NCI-H748 treated with DMSO at 0.1 percent for 48 hours (cell line): Measurements from ENCODE around the gene GNL2.
"Not testable (repeated sequence)": the region's sequence is repeated elsewhere in the genome, so short reads cannot be mapped to it uniquely, and the experiment has no call there.

Experiments used
- DNase-seq: peaks from one replicate; lab custom pipeline; 2025; lab: John Stamatoyannopoulos, UW

GNL2 gene

GRCh38 chr1:37606481-37607263 is 10.9 kb upstream of the GNL2 start:
- DNase-seq: no peak

- no peak for DNase-seq
Measured at GRCh38 chr1:37605806-37606474, 10.2 kb upstream of the GNL2 start.

GRCh38 chr1:37605061-37605650 is 9.4 kb upstream of the GNL2 start:
- no peak for DNase-seq

GRCh38 chr1:37602750-37603694 is 7.3 kb upstream of the GNL2 start:
- no peak for DNase-seq

- no peak for DNase-seq
Measured at GRCh38 chr1:37601441-37601840, 5.7 kb upstream of the GNL2 start.

- DNase-seq: no peak
Measured at GRCh38 chr1:37599940-37600339, 4.2 kb upstream of the GNL2 start.

- DNase-seq: no peak
Measured at GRCh38 chr1:37596182-37596667, 488 bp upstream of the GNL2 start.

GRCh38 chr1:37593726-37594125 is 2.0 kb downstream of the GNL2 start:
- no peak for DNase-seq

- no peak for DNase-seq
Measured at GRCh38 chr1:37588939-37589338, 6.8 kb downstream of the GNL2 start.

GRCh38 chr1:37584544-37584943 is 11.2 kb downstream of the GNL2 start:
- not testable (repeated sequence) for DNase-seq

- no peak for DNase-seq
Measured at GRCh38 chr1:37575692-37576091, 20.0 kb downstream of the GNL2 start.

- DNase-seq: no peak
Measured at GRCh38 chr1:37574834-37575480, 20.8 kb downstream of the GNL2 start.

GRCh38 chr1:37570528-37571334 is 25.0 kb downstream of the GNL2 start:
- no peak for DNase-seq

- DNase-seq: no peak
Measured at GRCh38 chr1:37567023-37567422, 28.7 kb downstream of the GNL2 start.

- DNase-seq: no peak
Measured at GRCh38 chr1:37564892-37565291, 30.8 kb downstream of the GNL2 start.

- no peak for DNase-seq
Measured at GRCh38 chr1:37562984-37563383, 32.8 kb downstream of the GNL2 start.

GRCh38 chr1:37561133-37562132 is 34.3 kb downstream of the GNL2 start:
- DNase-seq: no peak

- DNase-seq: no peak
Measured at GRCh38 chr1:37560401-37561132, 35.2 kb downstream of the GNL2 start.
